ENCODE results near the gene PAX3.

The PAX3 gene

DNA sequence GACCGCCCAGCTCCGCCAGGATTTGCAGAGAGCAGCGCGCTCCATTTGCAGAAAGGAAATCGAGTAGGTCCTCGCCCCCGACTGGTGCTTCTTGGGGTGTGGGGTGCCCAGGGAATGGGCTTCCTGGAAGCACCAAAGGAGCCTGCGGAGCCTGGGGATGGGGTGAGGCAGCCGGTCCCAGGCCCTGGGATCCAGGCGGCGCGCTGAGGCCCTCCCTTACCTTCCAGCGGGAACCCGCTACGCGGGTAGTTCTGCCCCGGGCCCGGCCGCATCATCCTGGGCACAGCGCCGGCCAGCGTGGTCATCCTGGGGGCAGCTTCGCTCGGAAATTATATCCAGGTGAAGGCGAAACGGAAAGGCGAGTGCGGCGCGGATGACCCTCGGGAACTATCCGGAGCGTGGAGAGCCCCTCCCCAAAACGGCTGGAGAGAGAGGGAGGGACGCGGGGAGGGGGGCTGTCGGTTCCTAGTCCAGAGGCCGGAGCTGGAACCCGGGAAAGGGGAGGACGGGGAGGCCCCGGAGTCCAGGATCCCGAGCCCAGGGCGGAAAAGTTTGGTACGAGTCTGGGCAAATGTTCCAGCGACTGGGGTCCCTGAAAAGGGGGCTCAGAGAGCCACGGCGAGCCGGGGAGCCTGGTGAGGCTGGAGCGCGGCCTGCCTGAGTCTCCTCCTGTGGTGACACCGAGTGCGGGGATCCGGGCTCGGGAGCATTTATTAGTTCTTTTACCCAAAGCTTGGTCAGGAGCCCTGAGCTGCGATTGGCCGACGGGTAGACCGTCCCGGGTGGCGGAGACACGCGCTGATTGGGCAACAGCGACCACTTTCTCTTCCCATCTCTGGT, at the start of gene PAX3:
PAX3 (minus strand) TSS at position 688 of the 840 bp plus-strand sequence; CDS start at position 305, 383 bp downstream.
- no peak for DNase-seq

DNA sequence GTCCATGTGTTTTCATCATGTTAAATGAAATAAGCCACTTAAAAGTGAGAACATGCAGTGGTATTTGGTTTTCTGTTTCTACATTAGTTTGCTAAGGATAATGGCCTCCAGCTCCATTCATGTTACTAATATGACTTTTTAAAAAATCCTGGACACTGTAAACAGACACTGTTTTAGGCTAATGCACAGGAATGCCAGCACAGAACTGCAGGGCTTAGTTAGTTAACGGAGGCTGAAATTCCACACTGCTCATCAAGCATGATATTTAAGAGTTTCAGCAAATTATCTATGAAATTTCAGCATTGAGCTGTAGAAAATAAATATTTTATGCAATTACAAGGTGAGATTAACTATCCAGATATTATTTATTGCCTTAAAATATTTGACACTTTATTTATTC, 42.5 kb upstream of the PAX3 start:
- DNase-seq: no peak

DNA sequence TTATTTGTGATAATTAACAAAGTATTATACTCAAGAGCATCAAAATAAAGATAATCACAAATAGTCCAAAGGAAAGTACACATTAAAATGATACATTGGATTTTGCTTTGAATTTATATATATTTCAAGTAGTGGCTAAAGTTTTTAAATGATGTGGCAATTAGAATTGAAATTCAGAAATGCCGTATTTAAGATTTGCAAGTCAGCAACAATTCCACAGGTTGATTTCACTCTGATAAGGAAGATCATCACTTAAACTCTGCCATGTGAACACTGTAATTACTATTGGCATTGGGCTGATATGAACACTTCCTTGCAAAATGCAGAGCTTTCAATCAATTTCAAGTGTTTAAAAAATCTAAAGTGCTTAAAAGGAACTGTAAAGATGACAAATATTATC, 39.6 kb upstream of the PAX3 start:
- no peak for DNase-seq

DNA sequence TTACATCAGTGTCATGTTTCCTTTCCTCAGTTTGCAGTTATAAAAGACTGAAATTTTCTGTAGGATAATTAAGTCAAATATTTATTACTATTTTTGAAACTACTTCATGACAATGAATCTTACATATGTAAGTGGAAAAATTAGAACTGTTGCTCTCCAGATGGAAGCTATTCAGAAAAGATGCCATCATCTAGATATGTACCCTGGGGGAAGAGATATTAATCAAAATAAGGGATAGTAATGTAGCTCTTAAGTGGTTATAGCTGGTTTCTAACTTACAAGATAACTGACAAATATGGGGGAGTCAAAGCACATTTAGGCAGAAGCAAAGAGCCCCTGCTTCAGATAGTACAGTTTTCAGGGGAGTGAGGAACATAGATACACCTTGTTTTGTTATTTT, 38.1 kb upstream of the PAX3 start:
- DNase-seq: no peak

DNA sequence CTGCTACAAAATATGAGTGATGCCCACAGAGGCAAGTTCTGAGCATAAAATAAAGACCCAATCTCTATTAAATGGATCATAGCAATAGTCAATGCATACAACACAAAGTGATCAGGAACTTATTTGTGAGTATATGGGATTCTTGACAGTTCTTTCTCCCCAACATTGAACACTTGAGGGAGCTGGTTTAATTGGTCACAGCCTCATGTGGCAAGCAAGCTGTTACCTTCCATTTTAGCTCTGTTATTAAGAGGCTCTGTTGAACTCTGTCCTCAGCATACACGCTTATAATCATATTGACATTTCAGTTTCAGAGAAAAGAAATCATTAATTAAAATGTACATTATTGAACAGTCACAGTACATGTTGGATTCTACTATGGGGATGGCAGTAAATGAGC, 37.6 kb upstream of the PAX3 start:
- DNase-seq: no peak

DNA sequence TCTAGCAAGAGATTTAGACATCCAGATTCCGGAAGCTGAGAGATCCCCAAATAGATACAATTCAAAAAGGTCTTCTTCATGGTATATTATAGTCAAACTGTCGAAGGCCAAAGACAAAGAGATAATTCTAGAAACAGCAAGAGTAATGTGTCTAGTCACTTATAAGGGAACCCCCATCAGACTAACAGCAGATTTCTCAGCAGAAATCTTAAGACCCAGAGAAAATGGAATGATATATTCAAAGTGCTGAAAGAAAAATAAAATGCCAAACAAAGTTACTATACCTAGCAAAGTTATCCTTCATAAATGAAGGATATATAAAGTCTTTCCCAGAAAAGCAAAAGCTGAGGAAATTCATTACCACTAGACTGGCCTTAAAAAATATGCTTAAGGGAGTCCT, 36.1 kb upstream of the PAX3 start:
- no peak for DNase-seq

DNA sequence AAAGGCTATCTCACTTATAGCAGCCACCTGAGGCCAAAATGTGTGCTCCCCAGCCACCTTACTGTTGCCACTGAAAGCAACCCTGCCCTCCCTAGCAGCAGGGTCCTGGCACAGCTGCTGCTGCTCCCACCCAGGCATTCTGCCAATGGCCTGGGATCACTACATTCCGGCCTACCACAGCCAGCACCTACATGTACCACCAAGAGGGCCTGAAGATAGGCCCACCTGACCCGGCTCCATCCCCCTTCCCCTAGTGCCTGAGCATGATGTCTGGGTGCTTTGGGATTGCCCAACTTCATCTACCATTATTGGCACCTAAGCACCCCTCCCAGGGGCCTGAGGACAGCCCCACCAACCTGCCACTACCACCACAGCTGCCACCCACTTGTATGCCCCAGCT, 34.6 kb upstream of the PAX3 start:
- no peak for DNase-seq

DNA sequence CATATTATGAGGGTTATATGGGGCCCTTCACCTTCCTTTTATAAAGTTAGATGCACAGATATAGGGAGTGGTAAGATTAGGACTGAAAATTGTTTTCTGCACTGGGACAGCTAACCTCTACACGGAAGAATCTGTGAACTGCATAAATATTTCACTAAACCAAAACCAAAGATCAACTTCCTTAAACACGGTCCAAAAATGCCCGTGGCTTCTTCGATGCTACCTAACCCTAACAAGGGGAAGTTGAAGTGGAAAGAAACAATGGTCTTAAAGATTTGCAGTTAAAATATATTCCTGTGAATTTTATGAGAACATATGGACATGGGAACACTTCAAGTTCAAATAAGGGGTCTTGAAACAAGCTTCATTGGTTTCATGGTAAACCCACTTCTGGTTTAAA, 33.3 kb upstream of the PAX3 start:
- DNase-seq: no peak

DNA sequence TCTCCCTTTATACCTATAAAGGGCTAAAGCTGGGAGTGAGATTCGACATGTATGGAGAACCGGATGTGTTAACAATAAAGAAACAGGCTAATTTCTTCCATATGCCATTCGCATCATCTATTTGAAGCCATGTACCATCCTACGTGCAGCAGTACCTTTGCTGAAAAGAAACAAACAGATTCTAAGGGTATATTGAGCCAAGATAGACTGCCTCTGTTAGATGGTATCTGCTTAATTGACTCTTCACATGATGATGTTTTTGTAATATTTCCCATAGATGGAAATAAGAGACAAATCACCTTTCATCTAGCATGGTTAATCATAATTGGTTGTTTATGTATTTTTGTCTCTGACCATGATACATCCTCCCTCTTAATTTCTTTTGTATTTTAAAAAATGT, 32.1 kb upstream of the PAX3 start:
- DNase-seq: no peak

DNA sequence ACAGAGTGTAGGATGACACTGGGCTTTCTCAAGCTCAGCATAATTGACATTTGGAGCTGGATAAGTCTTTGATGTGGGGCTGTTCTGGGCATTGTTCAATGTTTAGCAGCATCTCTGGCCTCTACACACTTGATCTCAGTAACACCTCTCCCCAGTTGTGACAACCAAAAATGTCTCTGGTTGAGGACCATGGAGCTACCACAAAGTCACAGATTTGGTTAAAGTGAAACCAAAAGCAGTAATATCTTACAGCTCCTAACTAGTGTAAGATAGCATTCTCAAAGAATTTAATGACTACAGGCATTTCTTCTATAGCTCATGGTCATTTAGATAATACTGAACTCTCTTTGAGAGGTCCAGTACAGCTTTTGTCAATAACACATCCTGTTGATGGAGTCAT, 23.4 kb upstream of the PAX3 start:
- DNase-seq: no peak

DNA sequence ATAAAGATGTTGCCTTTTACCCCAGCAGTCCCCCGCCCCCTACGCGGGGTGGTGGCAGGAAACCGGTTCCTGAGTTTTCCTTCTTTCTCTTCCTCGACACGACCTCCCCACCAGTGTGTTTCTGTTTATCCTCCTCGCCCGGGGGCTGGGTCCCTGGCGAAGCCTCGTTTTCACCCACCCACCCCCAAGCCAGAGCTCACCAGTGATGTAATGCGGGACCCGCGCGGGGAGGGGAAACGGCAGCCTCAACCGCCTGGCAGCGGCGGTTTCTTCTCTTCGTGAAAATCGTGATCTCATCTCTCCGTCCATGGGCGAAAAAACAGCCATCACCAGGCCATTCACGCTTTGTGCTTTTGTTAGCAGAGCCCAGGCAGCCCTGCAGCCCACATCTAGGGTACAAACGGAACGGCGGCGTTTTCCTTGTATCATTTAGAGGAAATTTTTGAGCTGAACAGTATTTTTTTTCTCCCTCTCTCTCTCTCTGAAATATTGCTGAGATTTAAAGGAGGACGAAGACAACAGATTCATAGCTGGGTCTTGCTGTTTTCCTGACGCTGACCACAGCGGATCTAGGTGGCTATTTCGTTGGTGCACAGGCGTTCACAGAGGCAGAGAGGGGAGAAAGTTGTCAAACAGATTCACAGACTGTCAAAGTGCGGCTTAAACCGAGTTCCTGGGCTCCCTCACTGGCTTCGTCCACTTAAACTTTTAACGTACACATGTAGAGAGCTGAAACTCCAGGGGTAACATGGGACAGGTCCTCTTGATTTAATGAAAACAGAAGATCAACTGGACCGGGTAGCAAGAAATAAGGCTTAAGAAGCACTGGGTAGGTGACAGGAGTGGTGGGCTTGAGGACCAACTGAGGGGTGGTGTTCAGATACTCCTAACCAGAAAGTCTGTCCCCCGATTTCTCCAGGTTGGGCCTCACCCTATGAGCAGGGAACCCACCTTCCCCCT, 21.9 kb upstream of the PAX3 start:
- DNase-seq: no peak

DNA sequence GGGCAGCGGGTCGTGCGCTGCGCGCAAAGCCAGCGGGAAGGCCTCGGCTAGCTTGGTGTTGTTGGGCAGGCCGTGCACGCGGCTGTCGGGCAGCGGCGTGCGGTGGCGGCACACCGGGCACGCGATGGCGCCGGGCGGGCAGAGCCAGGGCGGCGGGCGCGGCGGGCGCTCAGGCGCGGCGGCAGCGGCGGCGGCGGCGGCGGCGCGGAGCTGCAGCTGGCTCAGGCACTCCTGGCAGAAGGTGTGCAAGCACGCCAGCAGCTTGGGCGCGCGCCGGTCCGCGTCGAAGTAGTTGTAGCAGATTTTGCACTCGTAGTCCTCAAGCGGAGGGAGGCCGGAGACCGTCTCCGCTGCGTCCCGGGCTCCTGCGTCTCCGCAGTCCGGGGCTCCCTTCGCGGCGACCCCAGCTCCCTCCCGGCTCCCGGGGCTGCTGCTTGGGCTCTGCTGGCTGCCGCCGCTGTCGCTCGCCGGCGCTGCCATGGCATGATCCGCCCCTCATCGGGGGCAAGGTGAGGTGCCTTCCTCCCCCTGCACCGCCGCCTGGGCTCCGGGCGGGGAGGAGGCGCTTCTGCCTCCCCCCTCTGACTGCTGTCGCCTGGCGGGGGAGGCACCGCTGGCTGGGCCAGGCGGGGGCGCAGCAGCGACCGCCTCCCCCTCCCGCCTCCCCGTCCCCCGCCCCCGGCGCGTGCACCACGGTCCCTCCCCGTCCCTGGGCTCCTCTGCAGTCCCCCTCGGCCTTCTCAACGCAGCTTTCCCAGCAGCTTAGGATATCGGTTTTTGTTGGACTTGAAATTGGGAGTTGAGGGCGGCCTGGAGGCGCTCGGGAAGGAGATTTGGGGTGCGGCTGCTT, 21.0 kb upstream of the PAX3 start:
- DNase-seq: no peak

DNA sequence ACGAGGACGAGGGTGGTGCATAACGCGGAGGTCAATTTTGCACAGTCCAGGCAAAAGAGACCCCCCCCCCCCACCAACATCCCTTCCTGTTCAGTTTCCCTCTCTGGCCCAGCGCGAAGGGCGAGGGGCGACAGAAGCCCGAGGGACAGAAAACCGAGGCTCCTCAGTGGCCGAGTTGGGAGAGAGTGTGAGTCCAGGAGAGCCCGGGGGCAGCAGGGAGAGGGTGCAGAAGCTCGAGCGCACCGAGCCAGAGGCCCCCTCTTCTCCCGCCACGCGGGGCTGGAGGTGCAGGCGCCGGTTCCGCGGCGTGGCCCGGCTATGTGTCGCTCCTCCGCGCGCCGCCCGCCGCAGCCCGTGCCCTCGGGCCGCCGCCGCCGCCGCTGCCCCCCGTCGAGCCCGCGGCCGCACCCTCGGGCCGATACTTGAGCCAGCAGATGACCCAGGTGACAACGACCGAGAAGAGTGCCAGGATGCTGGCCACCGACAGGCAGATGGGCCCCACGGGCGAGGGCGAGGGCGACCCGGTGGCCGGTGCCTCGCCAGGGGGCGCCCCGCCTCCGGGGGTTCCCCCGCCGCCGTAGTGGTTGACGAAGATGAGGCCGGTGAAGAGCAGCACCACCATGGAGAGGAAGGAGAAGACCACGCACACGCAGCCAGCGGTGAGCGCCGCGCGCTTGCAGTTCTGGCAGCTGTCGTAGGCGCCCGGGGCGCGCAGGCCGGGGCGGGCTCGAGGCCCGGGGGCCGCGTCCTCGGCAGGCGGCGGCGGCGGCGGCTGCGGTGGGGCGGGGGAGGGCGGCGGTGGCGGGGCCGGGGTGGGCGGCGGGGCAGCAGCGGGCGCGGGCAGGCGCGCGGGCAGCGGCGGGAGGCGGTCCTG, 20.2 kb upstream of the PAX3 start:
- no peak for DNase-seq

DNA sequence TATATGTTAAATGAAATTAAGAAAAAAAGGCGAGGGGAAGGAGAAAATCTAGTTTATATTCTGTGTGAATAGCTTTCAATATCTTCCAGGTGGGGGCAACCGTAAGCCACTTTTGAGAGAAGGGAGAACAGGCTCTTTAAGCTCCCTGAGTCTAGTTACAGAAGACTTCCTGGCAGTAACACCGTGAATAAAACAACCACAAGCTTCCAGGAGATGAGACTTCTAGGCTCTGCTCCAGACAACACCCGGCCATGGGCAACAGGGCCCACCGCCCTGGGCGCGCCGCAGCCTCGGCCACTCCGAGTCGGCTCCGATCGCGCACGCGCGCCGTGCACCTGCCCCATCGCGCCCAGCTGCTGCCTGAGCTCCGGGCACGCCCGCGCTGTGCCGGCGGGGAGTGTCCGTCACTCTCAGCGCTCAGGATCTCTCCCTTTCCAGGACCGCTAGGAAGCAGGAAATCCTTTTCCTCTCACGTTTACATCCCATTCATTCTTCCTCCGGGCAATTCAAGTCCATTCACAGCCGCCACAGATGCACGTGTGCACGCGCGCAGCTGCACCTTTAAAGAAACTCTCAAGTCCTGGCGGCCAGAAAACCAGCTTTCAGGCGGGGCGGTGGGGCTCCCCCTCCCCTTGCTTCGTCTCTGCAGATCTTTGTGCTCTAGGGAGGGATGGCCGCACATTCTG, 19.4 kb upstream of the PAX3 start:
- DNase-seq: no peak

DNA sequence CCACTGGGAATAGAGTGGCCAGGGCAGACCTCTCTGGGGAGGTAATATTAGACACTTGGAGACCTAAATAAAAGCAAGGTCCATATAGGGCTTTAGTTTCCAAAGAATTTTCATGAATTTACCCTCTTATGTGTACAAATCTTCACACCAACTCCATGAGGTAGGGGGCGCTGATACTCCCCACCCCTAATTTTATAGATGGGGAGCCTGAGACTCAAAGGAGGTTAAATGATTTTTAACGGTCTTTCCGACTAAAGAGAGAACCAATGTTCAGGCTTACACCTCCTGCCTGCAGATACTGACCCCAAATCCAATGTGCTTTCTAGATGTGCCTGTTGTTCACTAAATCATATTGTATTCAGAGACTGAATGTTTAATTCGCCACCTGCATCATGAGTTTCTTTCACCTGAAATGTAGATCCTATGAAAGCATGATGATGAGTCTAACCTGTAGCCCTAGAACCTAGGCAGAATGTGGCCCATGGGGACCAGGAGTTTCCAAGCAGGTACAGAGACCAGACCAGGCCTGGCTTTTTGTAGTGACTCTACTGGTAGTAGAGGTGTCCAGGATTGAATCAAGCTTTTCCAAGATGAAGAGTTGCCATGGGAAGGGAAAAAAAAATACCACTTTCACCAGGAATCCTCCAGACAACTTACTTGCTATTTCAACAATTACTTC, 16.8 kb upstream of the PAX3 start:
- no peak for DNase-seq

DNA sequence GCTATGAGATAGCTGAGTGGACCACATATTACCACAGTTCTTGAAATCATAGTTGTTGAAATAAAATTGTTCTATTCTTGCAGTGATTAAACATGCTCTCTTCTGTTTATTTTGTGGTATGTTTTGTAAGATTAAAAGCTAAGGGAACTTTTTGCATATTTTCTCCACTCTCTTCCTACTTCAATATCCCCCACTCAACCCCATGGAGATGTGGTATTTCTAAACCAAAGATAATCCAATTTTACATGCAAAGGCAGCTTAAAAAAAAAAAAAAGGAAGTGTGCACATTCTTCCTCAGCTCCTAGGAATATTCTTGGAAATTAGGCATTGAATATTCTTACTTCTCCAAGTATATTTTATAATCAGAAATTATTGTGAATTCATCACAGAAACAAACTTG, 15.0 kb upstream of the PAX3 start:
- no peak for DNase-seq

DNA sequence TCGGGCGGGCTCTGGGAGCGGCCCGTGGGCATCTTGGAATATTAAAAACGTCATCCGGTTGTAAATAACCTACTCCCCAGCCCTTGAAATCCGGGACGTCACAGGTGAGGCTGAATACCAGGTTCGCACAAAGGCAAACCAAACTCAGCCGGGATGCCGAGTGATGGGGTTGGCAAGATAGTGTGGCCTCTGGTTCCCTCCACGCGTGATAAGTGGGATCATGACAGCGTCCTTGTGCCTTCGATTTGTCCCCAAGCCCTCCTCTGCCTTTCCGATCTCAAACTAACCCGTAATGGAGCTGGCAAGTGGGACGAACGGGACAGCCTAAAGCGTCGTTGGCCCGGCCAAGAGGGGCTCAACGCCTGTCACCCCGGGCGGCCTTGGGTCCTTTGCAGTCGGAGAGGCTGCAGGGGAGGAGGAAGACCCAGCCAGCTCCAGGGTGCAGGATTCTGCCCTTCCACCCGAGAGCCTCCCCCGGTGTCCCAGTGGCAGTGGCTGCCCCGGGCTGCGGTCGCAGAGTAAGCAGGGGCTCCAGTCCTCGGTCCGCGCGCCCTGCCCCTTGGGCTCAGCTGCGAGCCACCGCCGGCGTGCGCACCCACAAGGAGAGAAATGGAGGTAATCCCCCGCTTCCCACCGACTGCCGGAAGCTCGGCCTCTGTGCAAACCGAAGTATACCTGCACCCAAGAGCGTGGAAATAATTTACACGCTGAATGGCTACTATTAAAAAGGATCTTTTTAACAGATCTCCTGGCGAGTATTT, 13.4 kb upstream of the PAX3 start:
- DNase-seq: no peak

DNA sequence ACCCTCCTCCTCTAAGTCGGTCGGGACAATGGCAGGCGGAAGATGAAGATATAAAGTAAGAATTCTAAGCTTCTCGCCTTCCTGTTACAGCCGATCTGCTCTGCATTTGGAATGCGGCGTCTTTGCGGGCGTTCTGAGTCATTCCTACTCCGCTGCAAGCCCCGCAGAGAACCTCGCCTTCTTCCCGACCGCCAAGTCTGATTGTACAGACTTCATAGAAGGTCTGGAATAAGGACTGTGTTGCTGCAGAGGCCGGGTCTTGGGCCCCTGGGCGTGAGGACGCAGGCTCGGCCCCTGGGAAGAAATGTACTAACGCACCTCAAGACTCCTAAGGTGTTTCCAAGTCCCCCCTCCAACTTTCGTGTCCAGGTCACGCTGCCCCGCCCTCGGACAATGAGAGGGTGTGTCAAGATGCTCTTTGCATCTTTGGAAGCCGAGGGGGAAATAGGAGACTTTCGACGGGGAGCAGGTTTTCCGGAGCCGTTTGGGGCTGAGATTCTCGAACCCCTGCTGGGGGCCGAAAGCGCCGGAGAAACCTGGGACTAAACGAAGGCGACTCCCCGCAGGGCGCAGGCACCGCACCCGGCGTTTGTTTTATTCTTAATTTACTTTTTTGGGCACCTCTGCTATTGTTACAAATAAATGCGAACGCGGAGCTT, 12.7 kb upstream of the PAX3 start:
- no peak for DNase-seq

DNA sequence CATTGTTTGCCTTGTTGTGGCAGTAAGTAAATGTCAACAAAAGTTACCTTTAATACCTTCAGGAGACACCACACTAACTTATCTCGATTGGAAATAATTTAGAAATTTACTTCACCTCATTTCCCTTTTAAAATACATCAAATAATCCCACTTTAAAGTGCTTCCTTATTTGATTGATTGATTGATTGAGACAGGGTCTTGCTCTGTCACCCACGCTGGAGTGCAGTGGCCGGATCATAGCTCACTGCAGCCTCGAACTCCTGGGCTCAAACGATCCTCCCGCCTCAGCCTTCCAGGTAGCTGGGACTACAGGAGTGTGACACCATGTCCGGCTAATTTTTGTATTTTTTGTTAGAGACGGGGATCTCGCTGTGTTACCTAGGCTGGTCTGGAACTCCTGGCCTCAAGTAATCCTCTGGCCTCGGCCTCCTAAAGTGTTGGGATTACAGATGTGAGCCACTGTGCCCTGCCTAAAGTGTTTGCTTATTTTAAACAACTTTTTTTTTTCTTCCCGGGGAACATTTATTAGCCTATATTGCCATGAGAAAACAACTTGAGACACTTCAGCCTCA, 12.0 kb upstream of the PAX3 start:
- no peak for DNase-seq

All from activated CD8-positive, alpha-beta memory T cell treated with anti-CD3 and anti-CD28 coated beads, Interleukin-2, amount 50 U/mL, for 4 hours (primary cell).